Upper lobe of left lung (tissue), 4 donors: ENCODE measurements around the gene CCDC178.

ENCODE experiments used
- CTCF ChIP-seq, 6 experiments: fragments of 450-650 bp in 4 of 6; fragments of 200-600 bp in 2 of 6; sonication (generic) in 2 of 6; IDR thresholded peaks; one replicate each; pipeline ENCODE4 v1.5.1; 2016 to 2019; ENCODE audit warnings: antibody characterized with exemption in 6 of 6
- EP300 ChIP-seq, 4 donors: sonication (generic); formaldehyde crosslinking; IDR thresholded peaks; one replicate each; pipeline ENCODE4 v1.5.1; 2017; ENCODE audit warnings: antibody characterized with exemption in 4 of 4, control low read depth in 2 of 4
- POLR2AphosphoS5 ChIP-seq, 2 donors: sonication (generic); formaldehyde crosslinking; IDR thresholded peaks; one replicate each; pipeline ENCODE4 v1.5.1; 2017; ENCODE audit warnings: antibody characterized with exemption in 2 of 2

DNA sequence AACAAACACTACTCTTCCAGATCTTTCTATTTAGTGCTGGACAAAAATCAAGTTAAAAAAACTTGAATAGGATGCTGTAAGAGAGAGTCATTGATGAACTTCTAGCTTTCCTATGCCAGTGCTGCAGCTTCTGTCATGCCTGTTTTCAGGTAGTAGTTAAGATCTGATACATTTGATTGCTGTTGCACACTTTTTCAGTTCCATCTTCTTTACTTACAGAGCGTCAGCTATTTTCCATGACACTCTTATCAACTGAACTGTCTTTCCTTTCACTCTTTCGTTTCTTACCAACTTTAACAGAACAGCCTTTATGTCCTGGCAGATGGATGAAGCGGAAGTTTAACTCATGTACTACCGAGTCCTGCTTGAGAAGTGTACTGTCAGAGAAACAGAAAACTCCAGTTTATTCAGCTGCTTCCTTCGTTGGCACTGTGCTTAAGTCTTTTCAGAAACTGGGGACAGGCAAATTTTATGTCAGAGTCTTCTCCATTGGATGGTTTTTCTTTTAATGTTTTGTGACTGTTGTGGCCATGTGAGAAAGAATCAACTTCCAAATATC lies 521.8 kb downstream of the CCDC178 start:
- TF ChIP-seq CTCF (IDR thresholded peaks at IDR 0.05) (no peak), EP300 (IDR thresholded peaks at IDR 0.05) (no peak), POLR2AphosphoS5 (IDR thresholded peaks at IDR 0.05) (no peak)
